OCI-LY1 (cell line): ENCODE measurements around the gene CHP2.
"Not testable (repeated sequence)": the region's sequence is repeated elsewhere in the genome, so short reads cannot be mapped to it uniquely, and the experiment has no call there.

ENCODE experiments used
- H2AFZ ChIP-seq: fragments of 200-600 bp; sonication (generic), shearing (Covaris generic); 2 replicates; pipeline ENCODE4 v1.6.0; 2014; ENCODE audit warnings: antibody characterized with exemption, mild to moderate bottlenecking, low read length
- H3F3A ChIP-seq: fragments of 200-600 bp; sonication (generic), shearing (Covaris generic); 2 replicates; pipeline ENCODE4 v1.6.0; 2014; ENCODE audit warnings: mild to moderate bottlenecking, antibody characterized with exemption, low read length, moderate library complexity; ENCODE audit not compliant: insufficient read depth
- H3K27ac ChIP-seq: fragments of 200-600 bp; sonication (generic); 2 replicates; pipeline ENCODE4 v1.5.1; 2014; ENCODE audit warnings: low read length, mixed run types, mild to moderate bottlenecking, low read depth; ENCODE audit not compliant: poor library complexity, severe bottlenecking
- H3K27me3 ChIP-seq: fragments of 200-600 bp; sonication (generic); 2 replicates; pipeline ENCODE4 v1.6.0; 2014; ENCODE audit warnings: antibody characterized with exemption, mild to moderate bottlenecking, low read length, moderate library complexity; ENCODE audit not compliant: insufficient read depth
- H3K36me3 ChIP-seq: fragments of 200-600 bp; sonication (generic); 2 replicates; pipeline ENCODE4 v1.6.1; 2014; ENCODE audit warnings: mild to moderate bottlenecking, antibody characterized with exemption, low read length, moderate library complexity, mixed read lengths; ENCODE audit not compliant: insufficient read depth
- H3K4me1 ChIP-seq: fragments of 200-600 bp; sonication (generic); 2 replicates; pipeline ENCODE4 v1.5.1; 2014; ENCODE audit warnings: mild to moderate bottlenecking, low read length, moderate library complexity; ENCODE audit not compliant: insufficient read depth, severe bottlenecking
- H3K4me2 ChIP-seq: fragments of 200-600 bp; sonication (generic), shearing (Covaris generic); 2 replicates; pipeline ENCODE4 v1.6.1; 2014; ENCODE audit warnings: low read length
- H3K4me3 ChIP-seq: fragments of 200-600 bp; sonication (generic); 2 replicates; pipeline ENCODE4 v1.5.1; 2014; ENCODE audit warnings: low read length, low read depth, mild to moderate bottlenecking, mixed read lengths; ENCODE audit not compliant: poor library complexity, severe bottlenecking
- H3K79me2 ChIP-seq: fragments of 200-600 bp; shearing (Covaris generic); 2 replicates; pipeline ENCODE4 v1.6.1; 2016; ENCODE audit warnings: mixed run types, low read length, mixed read lengths; ENCODE audit not compliant: insufficient read depth
- H3K9ac ChIP-seq: fragments of 200-600 bp; sonication (generic), shearing (Covaris generic); 2 replicates; pipeline ENCODE4 v1.6.1; 2014; ENCODE audit warnings: mild to moderate bottlenecking, low read length, mixed read lengths
- H3K9me2 ChIP-seq: fragments of 200-600 bp; sonication (generic), shearing (Covaris generic); 2 replicates; pipeline ENCODE4 v1.6.1; 2014; ENCODE audit warnings: low read depth, mild to moderate bottlenecking, low read length, mixed read lengths
- H3K9me3 ChIP-seq: fragments of 200-600 bp; shearing (Covaris generic); 2 replicates; pipeline ENCODE4 v1.6.1; 2014; ENCODE audit warnings: low read length, mixed read lengths
- H4K20me1 ChIP-seq: fragments of 200-600 bp; sonication (generic), shearing (Covaris generic); 2 replicates; pipeline ENCODE4 v1.6.0; 2016; ENCODE audit warnings: mild to moderate bottlenecking, low read length; ENCODE audit not compliant: insufficient read depth
- EZH2 ChIP-seq: fragments of 200-600 bp; sonication (generic), shearing (Covaris generic); IDR thresholded peaks from 2 replicates; pipeline ENCODE4 v1.8.0; 2017; ENCODE audit warnings: borderline replicate concordance, mixed run types, mild to moderate bottlenecking, antibody characterized with exemption, low read length, moderate library complexity, mixed read lengths
- TF ChIP-seq, protein P1 (sequence below): fragments of 200-600 bp; sonication (generic), shearing (Covaris generic); IDR thresholded peaks from 2 replicates; pipeline ENCODE4 v1.5.1; 2017; ENCODE audit warnings: mild to moderate bottlenecking, antibody characterized with exemption, low read length, moderate library complexity, mixed read lengths

CHP2 gene

DNA sequence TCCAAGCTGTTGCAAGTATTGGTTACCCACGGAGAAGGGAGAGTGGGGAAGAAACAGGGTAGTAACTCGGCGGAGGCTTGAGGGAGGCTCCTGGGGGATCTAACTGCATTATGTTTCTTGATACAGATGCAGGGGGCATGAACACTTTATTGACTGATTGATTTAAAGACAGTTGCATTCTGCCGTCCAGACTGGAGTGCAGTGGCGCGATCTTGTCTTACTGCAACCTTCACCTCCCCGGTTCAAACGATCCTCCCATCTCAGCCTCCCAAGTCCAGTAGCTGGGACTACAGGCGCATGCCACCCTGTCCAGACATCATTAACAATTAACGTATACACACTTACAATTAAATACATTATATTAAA is 26.7 kb upstream of the CHP2 start:
- Histone ChIP-seq H3K4me2 (0 out of 2 replicates have a peak overlapping the region, but pooled peaks have one; percentile 12), H2AFZ (no peak overlapping the region), H4K20me1 (no peaks in the 10 kb centered on the region)

DNA sequence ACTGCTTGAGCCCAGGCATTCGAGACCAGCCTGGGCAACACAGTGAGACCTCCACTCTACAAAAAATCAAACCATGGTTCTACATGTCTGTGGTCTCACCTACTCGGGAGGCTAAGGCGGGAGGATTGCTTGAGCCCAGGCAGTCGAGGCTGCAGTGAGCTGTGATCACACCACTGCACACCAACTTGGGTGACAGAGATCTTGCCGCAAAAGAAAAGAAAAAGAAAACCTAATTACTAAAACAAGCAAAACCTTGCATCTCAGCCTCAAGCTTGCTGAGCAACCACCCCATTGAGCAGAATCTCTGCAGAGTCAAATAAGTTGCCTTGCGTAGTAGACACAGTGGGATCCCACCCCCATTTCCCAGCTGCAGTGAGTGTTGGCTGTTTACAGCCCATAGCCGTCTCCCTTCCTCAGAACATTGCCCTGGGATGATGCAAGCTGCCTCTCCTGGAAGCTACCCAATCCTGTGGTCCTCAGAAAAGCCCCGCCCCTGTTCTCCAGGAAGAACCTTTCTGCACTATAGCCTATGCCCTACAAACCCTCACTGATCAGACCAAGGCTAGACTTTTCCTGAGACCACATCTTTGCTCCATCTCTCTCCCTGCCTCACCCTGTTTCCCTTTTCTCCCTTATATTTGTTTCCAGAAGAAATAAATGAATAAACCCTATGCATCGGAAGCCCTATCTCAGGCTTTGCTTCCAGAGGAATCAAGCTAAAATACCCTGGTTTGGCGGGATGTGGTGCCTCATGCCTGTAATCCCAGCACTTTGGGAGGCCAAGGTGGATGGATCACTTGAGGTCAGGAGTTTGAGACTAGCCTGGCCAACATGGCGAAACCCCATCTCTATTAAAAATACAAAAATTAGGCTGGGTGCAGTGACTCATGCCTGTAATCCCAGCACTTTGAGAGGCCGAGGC is 25.1 kb upstream of the CHP2 start:
- Histone ChIP-seq H3K27me3 (no peaks in the 10 kb centered on the region), H3K27ac (no peak overlapping the region), H4K20me1 (no peaks in the 10 kb centered on the region), H3K4me3 (no peak overlapping the region), H3K4me1 (peaks cover 4% of the 10 kb centered on the region), H3K9me2 (no peaks in the 10 kb centered on the region), H3F3A (no peaks in the 10 kb centered on the region), H2AFZ (no peak overlapping the region), H3K36me3 (no peaks in the 10 kb centered on the region), H3K9me3 (no peaks in the 10 kb centered on the region), H3K79me2 (no peaks in the 10 kb centered on the region), H3K9ac (no peak overlapping the region), H3K4me2 (no peak overlapping the region)
- TF ChIP-seq EZH2, result no peak
- TF ChIP-seq, protein P1, sequence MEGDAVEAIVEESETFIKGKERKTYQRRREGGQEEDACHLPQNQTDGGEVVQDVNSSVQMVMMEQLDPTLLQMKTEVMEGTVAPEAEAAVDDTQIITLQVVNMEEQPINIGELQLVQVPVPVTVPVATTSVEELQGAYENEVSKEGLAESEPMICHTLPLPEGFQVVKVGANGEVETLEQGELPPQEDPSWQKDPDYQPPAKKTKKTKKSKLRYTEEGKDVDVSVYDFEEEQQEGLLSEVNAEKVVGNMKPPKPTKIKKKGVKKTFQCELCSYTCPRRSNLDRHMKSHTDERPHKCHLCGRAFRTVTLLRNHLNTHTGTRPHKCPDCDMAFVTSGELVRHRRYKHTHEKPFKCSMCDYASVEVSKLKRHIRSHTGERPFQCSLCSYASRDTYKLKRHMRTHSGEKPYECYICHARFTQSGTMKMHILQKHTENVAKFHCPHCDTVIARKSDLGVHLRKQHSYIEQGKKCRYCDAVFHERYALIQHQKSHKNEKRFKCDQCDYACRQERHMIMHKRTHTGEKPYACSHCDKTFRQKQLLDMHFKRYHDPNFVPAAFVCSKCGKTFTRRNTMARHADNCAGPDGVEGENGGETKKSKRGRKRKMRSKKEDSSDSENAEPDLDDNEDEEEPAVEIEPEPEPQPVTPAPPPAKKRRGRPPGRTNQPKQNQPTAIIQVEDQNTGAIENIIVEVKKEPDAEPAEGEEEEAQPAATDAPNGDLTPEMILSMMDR, result no peak

More for the DNA sequence above, 26.7 kb upstream of the CHP2 start:
- no peak overlapping the region for H3K9ac ChIP-seq
- no peaks in the 10 kb centered on the region for H3K9me2 ChIP-seq
- peaks cover 3% of the 10 kb centered on the region for H3K4me1 ChIP-seq
- no peak overlapping the region for H3K27ac ChIP-seq
- no peaks in the 10 kb centered on the region for H3K79me2 ChIP-seq
- no peak overlapping the region for H3K4me3 ChIP-seq
- H3K27me3 ChIP-seq, result no peaks in the 10 kb centered on the region
- no peaks in the 10 kb centered on the region for H3K9me3 ChIP-seq
- TF ChIP-seq, protein P1, result no peak
- TF ChIP-seq EZH2, result no peak
- H3F3A ChIP-seq, result no peaks in the 10 kb centered on the region
- no peaks in the 10 kb centered on the region for H3K36me3 ChIP-seq

DNA sequence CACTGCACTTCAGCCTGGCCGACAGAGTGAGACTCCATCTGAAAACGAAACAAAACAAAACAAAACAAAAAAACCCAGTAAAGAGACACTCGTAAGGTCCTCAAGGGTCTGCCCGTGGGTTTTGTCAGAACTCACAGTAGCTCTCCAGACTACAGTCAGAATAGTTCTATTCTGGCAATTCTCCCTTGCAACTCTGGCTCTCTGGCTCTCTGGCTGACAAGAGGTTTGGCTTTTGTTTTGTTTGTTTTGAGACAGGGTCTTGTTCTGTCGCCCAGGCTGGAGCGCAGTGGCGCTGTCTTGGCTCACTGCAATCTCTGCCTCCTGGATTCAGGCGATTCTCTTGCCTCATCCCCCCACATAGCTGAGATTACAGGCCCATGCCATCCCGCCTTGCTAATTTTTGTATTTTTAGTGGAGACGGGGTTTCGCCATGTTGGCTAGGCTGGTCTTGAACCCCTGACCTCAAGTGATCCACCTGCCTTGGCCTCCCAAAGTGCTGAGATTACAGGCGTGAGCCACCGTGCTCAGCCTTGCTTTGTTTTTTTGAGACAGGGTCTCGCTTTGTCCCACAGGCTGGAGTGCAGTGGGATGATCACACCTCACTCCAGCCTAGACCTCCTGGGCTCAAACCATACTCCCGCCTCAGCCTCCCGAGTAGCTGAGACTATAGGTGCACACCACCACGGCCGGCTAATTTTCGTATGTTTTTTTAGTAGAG is 20.5 kb upstream of the CHP2 start:
- Histone ChIP-seq H3K36me3 (no peaks in the 10 kb centered on the region), H3K4me2 (no peak overlapping the region), H3K9me3 (no peaks in the 10 kb centered on the region), H3K9me2 (no peaks in the 10 kb centered on the region), H4K20me1 (no peaks in the 10 kb centered on the region), H3K79me2 (no peaks in the 10 kb centered on the region), H3K4me1 (peaks cover 5% of the 10 kb centered on the region), H2AFZ (no peak overlapping the region), H3K9ac (no peak overlapping the region; the same call in 1 of the 2 replicates), H3K4me3 (no peak overlapping the region), H3K27ac (no peak overlapping the region), H3K27me3 (no peaks in the 10 kb centered on the region), H3F3A (no peaks in the 10 kb centered on the region)
- no peak for TF ChIP-seq EZH2
- TF ChIP-seq, protein P1, result no peak

DNA sequence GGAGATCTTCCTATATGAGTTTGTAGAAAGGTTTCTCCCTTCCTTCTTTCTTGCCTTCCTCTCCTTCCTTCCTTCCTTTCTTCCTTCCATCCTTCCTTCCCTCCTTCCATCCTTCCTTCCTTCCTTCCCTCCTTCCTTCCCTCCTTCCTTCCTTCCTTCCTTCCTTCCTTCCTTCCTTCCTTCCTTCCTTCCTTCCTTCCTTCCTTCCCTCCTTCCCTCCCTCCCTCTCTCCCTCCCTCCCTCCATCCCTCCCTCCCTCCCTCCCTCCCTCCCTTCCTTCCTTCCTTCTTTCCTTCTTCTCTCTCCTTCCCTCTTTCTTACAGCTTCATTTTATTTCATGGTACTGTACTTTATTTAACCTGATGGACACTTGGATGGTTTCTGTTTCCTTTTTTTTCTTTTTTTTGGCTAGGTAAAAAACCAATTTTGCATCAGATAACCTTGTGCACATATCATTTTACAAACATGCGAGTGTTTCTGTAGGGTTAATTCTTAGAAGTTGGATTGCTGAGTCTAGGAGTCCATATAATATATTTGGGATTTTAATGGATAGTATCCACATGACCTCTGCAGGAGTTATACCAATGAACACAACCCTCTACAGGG is 17.3 kb upstream of the CHP2 start:
- H3K4me1 ChIP-seq, H3F3A ChIP-seq, H3K79me2 ChIP-seq, H3K4me3 ChIP-seq, H3K9ac ChIP-seq, H2AFZ ChIP-seq, H3K27ac ChIP-seq, H4K20me1 ChIP-seq, H3K27me3 ChIP-seq, H3K36me3 ChIP-seq, H3K4me2 ChIP-seq, H3K9me3 ChIP-seq, H3K9me2 ChIP-seq: not testable (repeated sequence)
